Measurements from ENCODE around the gene PRH2. TPM values are rescaled to one million over a fixed set of nuclear protein-coding genes. Genes with fewer than 3 reads are reported as not detected.

The PRH2 gene
- polyA plus RNA-seq, 3 donors: not detected

- no peak overlapping the region for H3K9ac ChIP-seq (ENCODE audit: insufficient read depth, low read length, poor library complexity, severe bottlenecking)
- no peaks in the 10 kb centered on the region for H3K4me1 Mint-ChIP-seq
- no peak overlapping the region for H3K4me3 Mint-ChIP-seq
- H3K9me3 ChIP-seq (replicated peaks in 1 of 2; ENCODE audit: control insufficient read depth in 1 of 2, insufficient read depth in 1 of 2, low read length in 2 of 2): no peaks in the 10 kb centered on the region
- H4K20me1 ChIP-seq (ENCODE audit: insufficient read depth, low read length): no peaks in the 10 kb centered on the region
- no peaks in the 10 kb centered on the region for H3K27me3 Mint-ChIP-seq (ENCODE audit: low read depth in 3 of 3)
- H3K4me3 ChIP-seq (replicated peaks in 1 of 3; ENCODE audit: low read depth in 2 of 3, low read length in 3 of 3): no peak overlapping the region
- H3K4me1 ChIP-seq (ENCODE audit: control insufficient read depth in 1 of 2, insufficient read depth in 2 of 2, low read length in 2 of 2): no peaks in the 10 kb centered on the region
- H3K9me3 Mint-ChIP-seq: peaks cover 2 to 15% (median 10%) of the 10 kb centered on the region in 7 donors
- H3K27ac Mint-ChIP-seq: no peak overlapping the region
- H3K27ac ChIP-seq (ENCODE audit: low read depth in 1 of 2, low read length in 2 of 2): no peak overlapping the region
- no peaks in the 10 kb centered on the region for H3K36me3 ChIP-seq (replicated peaks in 1 of 2; ENCODE audit: control insufficient read depth in 1 of 2, insufficient read depth in 2 of 2, low read length in 2 of 2)
- no peak overlapping the region for H3K4me2 ChIP-seq (replicated peaks; ENCODE audit: extremely low read depth, low read length, poor library complexity, severe bottlenecking)
- no peak overlapping the region for H2AFZ ChIP-seq (ENCODE audit: insufficient read depth, low read depth, low read length, poor library complexity, severe bottlenecking)
- no peaks in the 10 kb centered on the region for H3K27me3 ChIP-seq (ENCODE audit: control insufficient read depth in 2 of 2, insufficient read depth in 2 of 2, low read length in 2 of 2)
- TF ChIP-seq CTCF (IDR thresholded peaks at IDR 0.05): no peak
- H3K79me2 ChIP-seq (ENCODE audit: insufficient read depth, low read length): no peaks in the 10 kb centered on the region
- peaks cover 3 to 8% of the 10 kb centered on the region in 2 donors for H3K36me3 Mint-ChIP-seq
- intact Hi-C loops (cut with micrococcal nuclease): no loop called here
- DNase-seq: no peak
- no CpG with 5 or more reads among the region's 2 CpGs for WGBS (ENCODE audit: insufficient coverage)
Measured at GRCh38 chr12:10959804-10960203, 30.8 kb downstream of the PRH2 start.

GRCh38 chr12:10960211-10960610 is 31.2 kb downstream of the PRH2 start:
- H3K36me3 ChIP-seq (replicated peaks in 1 of 2; ENCODE audit: control insufficient read depth in 1 of 2, insufficient read depth in 2 of 2, low read length in 2 of 2): no peaks in the 10 kb centered on the region
- no peak overlapping the region for H3K27ac Mint-ChIP-seq
- no peaks in the 10 kb centered on the region for H3K4me1 Mint-ChIP-seq
- no peak overlapping the region for H3K4me3 ChIP-seq (replicated peaks in 1 of 3; ENCODE audit: low read depth in 2 of 3, low read length in 3 of 3)
- no peaks in the 10 kb centered on the region for H4K20me1 ChIP-seq (ENCODE audit: insufficient read depth, low read length)
- H3K27me3 Mint-ChIP-seq (ENCODE audit: low read depth in 3 of 3): no peaks in the 10 kb centered on the region
- H3K9me3 ChIP-seq (replicated peaks in 1 of 2; ENCODE audit: control insufficient read depth in 1 of 2, insufficient read depth in 1 of 2, low read length in 2 of 2): no peaks in the 10 kb centered on the region
- no peaks in the 10 kb centered on the region for H3K79me2 ChIP-seq (ENCODE audit: insufficient read depth, low read length)
- H3K4me3 Mint-ChIP-seq: no peak overlapping the region
- no peak overlapping the region for H3K4me2 ChIP-seq (replicated peaks; ENCODE audit: extremely low read depth, low read length, poor library complexity, severe bottlenecking)
- H2AFZ ChIP-seq (ENCODE audit: insufficient read depth, low read depth, low read length, poor library complexity, severe bottlenecking): no peak overlapping the region
- H3K9ac ChIP-seq (ENCODE audit: insufficient read depth, low read length, poor library complexity, severe bottlenecking): no peak overlapping the region
- intact Hi-C loops (cut with micrococcal nuclease): no loop called here
- H3K4me1 ChIP-seq (ENCODE audit: control insufficient read depth in 1 of 2, insufficient read depth in 2 of 2, low read length in 2 of 2): no peaks in the 10 kb centered on the region
- WGBS (ENCODE audit: insufficient coverage): 40% methylated on average over 2 of the region's 4 CpGs
- no peaks in the 10 kb centered on the region for H3K27me3 ChIP-seq (ENCODE audit: control insufficient read depth in 2 of 2, insufficient read depth in 2 of 2, low read length in 2 of 2)
- H3K9me3 Mint-ChIP-seq: peaks cover 0 to 13% (median 7%) of the 10 kb centered on the region in 7 donors
- H3K36me3 Mint-ChIP-seq: peaks cover 3 to 8% of the 10 kb centered on the region in 2 donors
- TF ChIP-seq CTCF (IDR thresholded peaks at IDR 0.05): no peak
- H3K27ac ChIP-seq (ENCODE audit: low read depth in 1 of 2, low read length in 2 of 2): no peak overlapping the region
- DNase-seq: no peak

All from CD14-positive monocyte (primary cell).